HepG2 (cell line): ENCODE results near the gene NCOA5. TPM values are rescaled to one million over a fixed set of nuclear protein-coding genes. Genes with fewer than 3 reads are reported as not detected.
A peak's percentile ranks its signal among the peaks of the same experiment; 100 is the strongest.

ENCODE experiments used
- ATF5 ChIP-seq: sonication (generic); formaldehyde crosslinking; IDR thresholded peaks from 2 replicates; pipeline ENCODE4 v1.4.0; 2020; ENCODE audit warnings: mild to moderate bottlenecking, low read depth, missing genetic modification reagents
- CEBPB ChIP-seq: IDR thresholded peaks from 2 replicates; pipeline ENCODE4 v1.6.1; 2011; ENCODE audit warnings: low read depth, low read length, improper control_type of control experiment, borderline replicate concordance
- CSRNP2 ChIP-seq: sonication (generic); formaldehyde crosslinking; conservative IDR thresholded peaks from 2 replicates; pipeline ENCODE4 v1.8.0; 2022; ENCODE audit warnings: low read depth, missing genetic modification reagents
- EEA1 ChIP-seq: sonication (generic); formaldehyde crosslinking; IDR thresholded peaks from 2 replicates; pipeline ENCODE4 v1.5.1; 2020; ENCODE audit warnings: mild to moderate bottlenecking, missing genetic modification reagents, borderline replicate concordance
- EED ChIP-seq: sonication (generic); formaldehyde crosslinking; IDR thresholded peaks from 2 replicates; pipeline ENCODE4 v1.5.0; 2020; ENCODE audit warnings: mild to moderate bottlenecking, missing genetic modification reagents
- HMGA1 ChIP-seq: sonication (generic); formaldehyde crosslinking; conservative IDR thresholded peaks from 2 replicates; pipeline ENCODE4 v1.4.0; 2020; ENCODE audit warnings: missing genetic modification reagents
- HNRNPK ChIP-seq: fragments of 200-400 bp; formaldehyde crosslinking; IDR thresholded peaks from 2 replicates; pipeline ENCODE4 v1.6.1; 2018; ENCODE audit warnings: low read length, low read depth, moderate library complexity, mild to moderate bottlenecking; ENCODE audit not compliant: poor library complexity, severe bottlenecking
- MATR3 ChIP-seq: sonication (generic); formaldehyde crosslinking; IDR thresholded peaks from 2 replicates; pipeline ENCODE4 v1.4.0; 2020; ENCODE audit warnings: missing genetic modification reagents
- MTA1 ChIP-seq: sonication (generic); formaldehyde crosslinking; IDR thresholded peaks from 2 replicates; pipeline ENCODE4 v1.4.0; 2020; ENCODE audit warnings: missing genetic modification reagents, mild to moderate bottlenecking, borderline replicate concordance
- MXD3 ChIP-seq: IDR thresholded peaks from 2 replicates; pipeline ENCODE4 v1.6.1; 2016; ENCODE audit warnings: mild to moderate bottlenecking, missing biosample characterization, missing genetic modification reagents
- NFATC3 ChIP-seq: sonication (generic); formaldehyde crosslinking; IDR thresholded peaks from 2 replicates; pipeline ENCODE4 v1.5.1; 2020; ENCODE audit warnings: mild to moderate bottlenecking, missing genetic modification reagents
- PRDM4 ChIP-seq: sonication (generic); formaldehyde crosslinking; IDR thresholded peaks from 2 replicates; pipeline ENCODE4 v1.9.0; 2021; ENCODE audit warnings: missing genetic modification reagents, borderline replicate concordance
- SMAD3 ChIP-seq: sonication (generic); formaldehyde crosslinking; IDR thresholded peaks from 2 replicates; pipeline ENCODE4 v1.4.0; 2020; ENCODE audit warnings: missing genetic modification reagents
- TARDBP ChIP-seq: sonication (generic); formaldehyde crosslinking; IDR thresholded peaks from 2 replicates; pipeline ENCODE4 v1.8.0; 2022; ENCODE audit warnings: mild to moderate bottlenecking, missing genetic modification reagents
- TCF7 ChIP-seq: sonication (generic); IDR thresholded peaks from 2 replicates; pipeline ENCODE4 v1.6.1; 2016; ENCODE audit warnings: antibody characterized with exemption, low read depth
- ZNF235 ChIP-seq: sonication (generic); formaldehyde crosslinking; IDR thresholded peaks from 2 replicates; pipeline ENCODE4 v1.8.1; 2023; ENCODE audit warnings: mild to moderate bottlenecking, missing genetic modification reagents, borderline replicate concordance
- ZNF350 ChIP-seq: sonication (generic); formaldehyde crosslinking; IDR thresholded peaks from 2 replicates; pipeline ENCODE4 v1.4.0; 2020; ENCODE audit warnings: mild to moderate bottlenecking, low read depth, missing genetic modification reagents, borderline replicate concordance
- ZNF501 ChIP-seq: sonication (generic); formaldehyde crosslinking; IDR thresholded peaks from 2 replicates; pipeline ENCODE4 v1.5.1; 2020; ENCODE audit warnings: mild to moderate bottlenecking, moderate library complexity, missing genetic modification reagents
- ZNF800 ChIP-seq: sonication (generic); formaldehyde crosslinking; IDR thresholded peaks from 2 replicates; pipeline ENCODE4 v1.4.0; 2020; ENCODE audit warnings: missing genetic modification reagents
- ZNF850 ChIP-seq: sonication (generic); formaldehyde crosslinking; conservative IDR thresholded peaks from 2 replicates; pipeline ENCODE4 v1.9.0; 2021; ENCODE audit warnings: mild to moderate bottlenecking, missing genetic modification reagents
- ZNF878 ChIP-seq: sonication (generic); formaldehyde crosslinking; IDR thresholded peaks from 2 replicates; pipeline ENCODE4 v1.8.1; 2023; ENCODE audit warnings: mild to moderate bottlenecking, missing genetic modification reagents, moderate library complexity
- polyA plus RNA-seq, 8 experiments: library from polyadenylated mRNA; depleted of rRNA in 3 of 8; stranded (reverse) in 7 of 8; unstranded in 1 of 8; fragments of >200 nt; fragmentation: Illumina TruSeq in 4 of 8; extraction: Trizol in 4 of 8; gene quantifications; 2 replicates each; pipeline versions ENCODE4 v1.2.1 to v1.2.3, GENCODE V29; 2011 to 2016; ENCODE audit warnings: low read depth in 4 of 8, missing spikeins in 1 of 8, mixed read lengths in 1 of 8; ENCODE audit not compliant: insufficient read depth in 1 of 8
- total RNA-seq, 5 experiments: library from RNA; depleted of rRNA; stranded (reverse); fragments of >200 nt; fragmentation: Illumina TruSeq; extraction: Trizol; gene quantifications; 2 replicates each; pipeline ENCODE4 v1.2.3, GENCODE V29; 2016; ENCODE audit warnings: low read depth in 1 of 5

NCOA5 gene
- total and polyA plus RNA-seq, 2 of the 13 experiments (the other 11 are each of a cell fraction or from before 2014, with no cell fraction given): 16.5 to 28.4 TPM

GRCh38 chr20:46089417-46090388, at the start of gene NCOA5 (continued):
- TF ChIP-seq PRDM4 (CRISPR knock-in tag) (no peak; the same call in 1 of the 2 replicates), EEA1 (peak; percentile 86; the same call in 1 of the 2 replicates), MATR3 (CRISPR knock-in tag) (no peak; the same call in 1 of the 2 replicates), ZNF501 (CRISPR knock-in tag) (peak; percentile 95), MXD3 (CRISPR knock-in tag) (peak; percentile 86), ZNF235 (CRISPR knock-in tag) (peak; percentile 99; the same call in 1 of the 2 replicates), ZNF850 (CRISPR knock-in tag) (peak; percentile 96; the same call in 1 of the 2 replicates), HNRNPK (peak; percentile 25), ATF5 (CRISPR knock-in tag) (peak; percentile 96), ZNF350 (CRISPR knock-in tag) (peak; percentile 86; the same call in 1 of the 2 replicates), SMAD3 (CRISPR knock-in tag) (peak; percentile 23; the same call in 1 of the 2 replicates), ZNF878 (CRISPR knock-in tag) (no peak), NFATC3 (CRISPR knock-in tag) (no peak), ZNF800 (CRISPR knock-in tag) (no peak), TCF7 (no peak), HMGA1 (no peak), CSRNP2 (0 out of 2 replicates have a peak, but pooled peaks have one; percentile 11), MTA1 (peak; percentile 79), CEBPB (peak; percentile 94), EED (no peak; the same call in 1 of the 2 replicates), TARDBP (CRISPR knock-in tag) (peak; percentile 99)
